Glomerular visceral epithelial cell (primary cell): ENCODE measurements around the gene ADAM10.
"Not testable (repeated sequence)": the region's sequence is repeated elsewhere in the genome, so short reads cannot be mapped to it uniquely, and the experiment has no call there.

ENCODE experiments used
- DNase-seq: peaks from one replicate; pipeline ENCODE4 v3.0.0-alpha.2; 2016; ENCODE audit errors: extremely low spot score

The ADAM10 gene

DNA sequence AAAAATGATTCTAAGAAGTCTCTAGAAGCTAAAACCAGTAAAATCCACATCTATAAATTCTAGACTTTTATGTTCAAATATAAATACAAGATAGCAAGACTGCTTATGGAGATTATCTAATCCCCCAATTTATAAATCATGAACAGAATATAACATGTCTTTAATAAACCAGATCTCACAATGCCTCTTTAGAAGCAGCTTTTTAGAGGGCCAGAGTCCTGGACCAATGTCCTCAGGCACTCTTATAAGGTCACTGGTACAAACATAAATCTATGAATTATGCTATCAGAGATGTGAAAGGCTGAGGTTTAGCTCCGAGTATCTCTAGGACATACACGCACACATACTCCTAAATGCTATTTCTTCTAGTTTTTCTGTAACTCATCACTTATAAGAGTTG, 78.3 kb downstream of the ADAM10 start:
- DNase-seq, result no peak

DNA sequence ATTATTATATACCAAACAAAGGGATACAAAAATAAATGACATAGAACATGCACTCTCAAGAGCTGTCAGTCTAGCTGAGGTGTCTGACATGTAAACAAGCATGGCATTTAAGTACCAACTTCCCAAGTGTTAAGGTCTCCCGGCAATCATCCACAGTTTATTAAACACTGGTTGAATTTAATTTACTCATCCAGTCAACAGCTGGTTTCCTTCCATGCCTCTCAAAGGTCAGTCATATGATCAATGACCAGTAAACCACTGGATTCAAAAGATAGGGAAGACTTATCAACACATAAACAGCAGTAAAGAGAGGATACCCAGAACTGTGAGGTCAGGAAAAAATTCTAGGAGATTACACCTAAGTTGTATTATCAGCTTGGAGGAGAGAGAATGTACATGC, 80.4 kb downstream of the ADAM10 start:
- DNase-seq, result no peak

DNA sequence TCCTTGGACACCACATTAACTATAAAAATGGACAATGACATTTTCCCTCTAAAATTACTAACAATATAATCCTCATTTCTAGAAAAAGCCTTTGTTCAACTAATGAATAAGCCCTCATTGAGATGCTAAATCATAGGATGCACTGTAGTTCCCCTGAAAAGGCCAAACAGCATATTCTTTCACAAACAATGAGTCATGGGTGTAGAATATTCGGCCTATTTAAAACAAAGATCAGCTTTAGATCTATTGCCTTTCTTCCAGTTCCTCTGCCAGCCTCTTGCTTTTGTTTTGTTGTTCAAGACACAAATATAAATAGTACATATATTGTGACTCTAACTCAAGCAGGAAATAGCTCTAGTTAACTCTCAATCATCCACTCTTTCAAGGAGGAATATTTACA, 82.5 kb downstream of the ADAM10 start:
- no peak for DNase-seq

DNA sequence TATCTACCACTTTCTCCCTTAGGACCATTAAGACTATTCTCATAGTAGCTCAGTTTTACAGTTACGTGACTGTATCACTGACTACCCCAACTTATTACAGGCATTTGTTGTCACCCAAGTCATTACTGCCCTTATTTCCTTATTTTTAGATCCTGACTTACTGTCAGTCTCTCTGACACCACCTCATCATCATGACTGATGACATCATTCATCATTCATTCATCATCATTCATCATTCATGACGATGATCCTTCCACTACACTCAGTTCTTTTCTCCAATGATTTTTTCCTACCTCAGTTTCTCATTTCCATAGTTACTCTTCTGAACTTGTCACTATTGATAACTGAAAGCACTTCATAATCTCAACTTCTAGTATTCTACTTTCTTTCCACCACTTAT, 83.8 kb downstream of the ADAM10 start:
- DNase-seq, result no peak

DNA sequence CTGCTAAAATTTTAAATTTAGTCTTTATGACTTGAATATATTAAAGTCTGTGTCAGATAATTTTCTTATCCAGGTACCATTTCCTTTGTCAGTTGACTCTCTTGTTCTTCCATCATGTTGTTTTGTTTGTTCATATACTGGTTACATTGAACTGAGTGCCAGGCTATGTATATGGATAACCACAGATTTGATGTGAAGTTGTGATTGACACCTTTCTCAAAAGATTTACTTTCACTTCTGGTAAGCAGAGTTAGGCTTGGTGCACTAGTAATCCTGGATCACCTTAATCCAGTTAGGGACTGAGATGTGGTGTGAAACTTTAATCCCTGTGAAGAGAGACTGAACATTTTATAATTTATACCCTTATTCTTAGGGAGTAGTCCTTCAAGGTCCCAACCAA, 99.4 kb downstream of the ADAM10 start:
- no peak for DNase-seq

DNA sequence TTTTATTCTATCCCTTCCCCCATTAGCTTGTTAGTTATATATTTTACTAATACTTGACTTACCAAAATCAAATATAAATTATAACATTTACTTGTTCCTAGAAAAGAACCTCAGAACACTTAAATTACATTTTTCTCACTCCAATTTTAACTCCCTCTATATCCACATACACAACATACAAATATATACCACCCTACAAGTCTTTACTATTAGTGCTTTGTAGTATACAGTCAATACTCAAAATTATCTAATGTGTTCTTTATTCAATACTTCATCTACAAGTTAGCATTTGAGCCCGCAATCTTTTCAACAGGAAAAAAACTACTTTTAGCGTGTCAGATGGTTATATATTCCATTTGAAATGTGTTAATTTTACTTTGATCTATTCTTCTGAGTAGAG, 100.3 kb downstream of the ADAM10 start:
- no peak for DNase-seq

DNA sequence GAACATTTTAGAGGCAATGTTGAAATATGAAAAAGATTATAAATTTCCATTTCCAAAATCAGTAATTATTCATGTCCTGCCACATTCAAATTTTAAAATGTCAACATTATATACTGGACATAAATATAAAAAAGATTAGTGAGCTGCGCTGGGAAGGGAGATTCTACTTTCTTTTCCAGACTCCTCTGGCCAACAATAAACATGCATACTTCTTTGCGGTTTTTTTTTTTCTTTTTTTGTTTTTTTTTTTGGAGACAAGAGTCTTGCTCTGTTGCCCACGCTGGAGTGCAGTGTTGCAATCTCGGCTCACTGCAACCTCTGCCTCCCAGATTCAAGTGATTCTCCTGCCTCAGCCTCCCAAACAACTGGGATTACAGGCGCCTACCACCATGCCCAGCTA, 105.5 kb downstream of the ADAM10 start:
- DNase-seq, result no peak

DNA sequence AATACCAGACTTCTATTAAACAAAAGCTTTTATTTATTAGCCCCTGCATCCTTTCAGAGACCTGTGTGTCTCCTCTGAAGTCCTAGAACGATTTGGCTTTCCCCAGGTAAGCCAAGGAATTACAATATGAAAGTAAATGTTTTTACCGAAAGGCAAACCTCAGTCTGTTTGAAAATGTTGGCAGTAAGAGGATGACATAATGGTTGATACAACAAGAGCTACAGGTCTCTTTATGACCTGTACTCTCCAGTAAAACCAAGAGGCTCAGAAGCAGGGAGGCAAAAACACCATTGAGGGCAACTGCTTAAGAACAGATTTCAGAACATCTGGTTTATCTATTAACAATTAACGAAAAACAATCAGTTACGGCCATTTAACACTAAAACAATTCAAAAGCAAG, 107.8 kb downstream of the ADAM10 start:
- no peak for DNase-seq

DNA sequence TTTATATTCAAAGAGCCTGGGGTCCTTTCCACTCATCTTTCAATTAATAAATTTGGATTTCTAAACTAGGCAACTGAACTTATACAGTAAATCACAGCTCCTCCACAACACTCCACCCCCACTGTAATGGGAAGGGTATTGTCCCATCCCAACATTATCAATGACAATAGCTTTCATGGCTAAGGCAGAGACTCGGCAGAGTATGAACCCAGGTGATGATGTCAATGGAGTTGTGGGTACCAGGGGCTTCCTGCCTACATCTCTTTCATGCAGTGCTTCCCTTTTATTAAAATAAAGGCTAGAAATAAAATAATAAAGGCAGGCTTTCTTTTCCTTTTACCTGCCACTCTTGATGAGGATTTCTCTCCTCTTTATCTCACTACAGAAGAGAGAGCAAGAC, 109.5 kb downstream of the ADAM10 start:
- no peak for DNase-seq

DNA sequence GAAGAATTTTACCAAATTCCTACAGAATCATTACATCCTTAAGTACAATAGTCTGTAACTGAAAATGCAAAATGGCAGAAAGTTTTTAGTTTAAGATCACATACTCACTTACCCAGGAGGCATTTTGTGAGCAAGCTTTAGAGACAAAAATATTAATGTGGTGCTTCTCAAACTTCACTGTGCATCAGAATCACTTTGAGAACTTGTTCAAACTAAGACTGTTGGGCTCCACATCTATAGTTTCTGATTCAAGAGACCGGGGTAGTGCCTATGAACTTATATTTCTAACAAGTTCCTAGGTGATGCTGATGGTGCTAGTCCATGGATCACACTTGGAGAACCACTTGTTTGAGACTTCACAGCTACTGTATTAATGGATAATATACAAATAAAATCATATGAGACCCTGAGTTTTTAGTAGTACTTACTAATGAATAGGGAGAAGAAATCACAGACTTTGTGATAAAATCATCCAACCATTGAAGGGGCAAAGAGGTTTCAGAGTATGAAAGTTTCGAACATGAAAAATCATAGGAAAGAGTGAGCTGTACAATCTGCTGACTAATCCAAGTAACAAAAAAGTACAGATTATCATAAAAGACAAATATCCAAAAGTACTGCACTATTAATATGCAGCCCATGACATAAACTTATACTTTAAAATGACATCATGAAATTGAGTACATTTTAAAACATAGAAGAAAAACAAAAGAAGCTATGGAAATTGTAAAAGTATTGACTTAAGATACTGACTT, 110.3 kb downstream of the ADAM10 start:
- no peak for DNase-seq

DNA sequence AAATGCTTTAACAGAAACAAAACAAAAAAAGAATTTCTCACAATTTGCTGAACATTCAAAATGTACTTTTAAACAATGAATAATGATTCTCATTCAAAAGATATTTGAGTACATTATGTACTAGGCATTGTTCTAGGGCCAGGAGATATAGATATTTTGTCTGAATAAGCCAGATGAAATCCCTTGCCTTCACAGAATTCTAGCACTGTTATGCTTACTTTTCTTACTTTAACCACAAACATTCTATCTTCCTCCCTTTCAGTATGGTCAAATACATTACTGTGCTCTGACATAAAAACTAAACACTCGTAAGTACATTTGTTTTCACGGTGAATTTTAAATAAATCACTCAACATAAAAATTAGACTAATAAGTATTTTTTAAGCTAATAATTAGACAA, 116.7 kb downstream of the ADAM10 start:
- no peak for DNase-seq

DNA sequence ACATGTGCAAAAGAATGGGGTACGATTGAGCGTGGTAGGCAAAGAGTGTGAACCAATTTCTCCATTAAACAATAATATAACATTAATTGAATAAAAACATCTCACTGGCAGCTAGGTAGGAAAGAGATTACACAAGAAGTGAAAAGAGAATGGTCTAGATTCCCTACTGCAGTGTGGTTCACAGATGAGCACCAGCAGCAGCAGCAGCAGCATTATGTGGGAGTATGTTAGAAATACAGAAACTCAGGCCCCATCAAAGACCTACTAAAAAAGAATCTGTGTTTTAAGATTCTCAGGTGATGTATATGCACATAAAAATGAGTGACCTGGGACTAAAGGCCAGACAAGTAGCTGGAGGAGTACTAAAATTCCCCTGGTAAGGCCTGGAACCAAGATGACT, 118.2 kb downstream of the ADAM10 start:
- no peak for DNase-seq

DNA sequence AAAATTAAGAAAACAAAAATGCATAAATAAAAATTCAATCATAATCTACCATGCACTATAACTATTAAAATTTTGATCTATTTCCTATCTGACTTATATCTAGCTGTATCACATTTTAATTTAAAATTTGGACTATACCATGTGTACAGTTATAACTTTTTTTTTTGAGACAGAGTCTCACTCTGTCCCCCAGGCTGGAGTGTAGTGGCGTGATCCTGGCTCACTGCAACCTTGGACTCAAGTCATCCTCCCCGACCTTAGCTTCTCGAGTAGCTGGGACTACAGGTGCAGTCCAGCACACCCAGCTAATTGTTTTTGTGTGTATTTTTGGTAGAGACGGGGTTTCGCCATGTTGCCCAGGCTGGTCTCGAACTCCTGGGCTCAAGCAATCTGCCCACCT, 119.9 kb downstream of the ADAM10 start:
- DNase-seq, result no peak

DNA sequence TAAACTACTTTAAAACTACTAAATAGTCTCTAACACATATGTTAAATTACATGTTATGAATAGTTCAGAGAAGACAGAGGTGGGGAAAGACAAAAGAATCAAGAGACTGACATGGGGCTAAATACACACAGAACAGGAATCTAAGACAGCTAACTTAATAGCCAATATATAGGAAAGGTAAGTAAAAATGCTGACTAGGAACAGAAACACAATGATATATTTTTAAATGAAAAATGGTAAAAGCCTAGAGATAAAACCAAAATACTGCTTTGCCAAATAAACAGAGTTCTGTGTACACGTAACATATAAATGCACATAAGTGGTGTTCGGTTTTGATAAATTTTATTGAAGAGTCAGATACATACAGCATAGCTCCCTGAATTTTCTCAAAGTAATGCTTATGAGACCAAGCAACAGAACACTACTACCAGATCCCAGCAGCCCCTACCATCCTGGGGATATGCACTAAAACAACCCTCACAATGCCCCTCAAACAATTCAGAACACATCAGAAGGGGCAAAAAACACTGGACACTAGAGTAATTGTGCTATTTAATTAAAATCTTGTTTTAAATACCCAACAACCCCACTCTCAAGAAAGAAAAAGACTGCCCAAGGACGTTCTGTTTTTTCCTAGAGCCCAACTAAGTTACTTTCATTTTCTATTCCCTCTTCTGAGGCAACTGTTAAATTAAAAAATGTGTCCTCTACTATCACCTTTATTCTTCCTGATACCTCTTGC, 121.1 kb downstream of the ADAM10 start:
- DNase-seq, result no peak

DNA sequence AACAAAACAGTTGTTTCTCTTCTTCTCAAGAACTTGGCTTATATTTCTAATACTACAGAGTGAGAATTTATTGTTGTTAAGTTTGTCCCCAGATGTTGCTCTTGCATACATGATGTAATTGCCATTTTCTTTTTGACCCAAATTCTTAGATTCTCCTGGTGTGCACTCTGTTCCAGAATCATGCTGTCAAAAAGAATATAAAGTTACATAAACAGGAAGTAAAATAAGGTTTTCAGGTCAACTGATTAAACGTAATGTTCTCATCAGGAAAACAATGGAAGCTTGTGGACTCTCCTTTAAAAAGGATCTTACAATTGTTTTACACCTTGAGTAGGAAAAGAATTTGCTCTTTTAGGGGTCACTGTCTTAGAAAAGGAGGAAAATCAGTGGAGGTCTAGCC, 121.8 kb downstream of the ADAM10 start:
- no peak for DNase-seq

DNA sequence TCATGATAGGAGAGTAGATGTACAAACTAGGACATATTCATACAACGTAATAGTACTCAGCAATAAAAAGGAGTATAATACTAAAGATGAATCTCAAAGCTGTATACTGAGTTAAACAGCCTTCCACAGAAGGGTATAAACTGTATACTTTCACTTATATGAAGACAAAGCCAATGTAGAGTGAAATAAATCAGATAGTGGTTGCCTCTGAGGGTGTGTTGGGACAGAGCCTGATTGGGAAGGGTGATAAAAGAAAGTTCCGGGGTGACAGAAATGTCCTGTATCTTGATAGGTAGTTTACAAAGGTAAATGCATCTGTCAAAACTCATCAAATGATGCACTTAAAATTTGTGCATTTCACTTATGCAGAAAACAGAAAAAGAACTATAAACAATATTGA, 122.5 kb downstream of the ADAM10 start:
- DNase-seq, result no peak

DNA sequence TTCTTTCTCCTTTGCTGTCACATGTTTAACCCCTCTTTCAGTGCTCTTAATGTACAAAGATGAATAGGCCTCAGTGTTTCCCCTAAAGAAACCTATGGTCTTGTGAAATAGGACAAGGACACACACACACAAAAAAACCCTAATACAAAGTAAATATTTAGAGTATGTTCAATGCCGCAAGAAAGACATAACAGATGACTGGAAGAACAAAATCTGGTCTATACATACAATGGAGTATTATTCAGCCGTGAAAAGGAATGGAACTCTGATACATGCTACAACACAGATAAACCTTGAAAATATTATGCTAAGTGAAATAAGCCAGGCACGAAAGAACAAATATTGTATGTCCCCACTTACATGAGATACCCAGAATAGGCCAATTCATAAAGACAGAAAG, 123.1 kb downstream of the ADAM10 start:
- no peak for DNase-seq

DNA sequence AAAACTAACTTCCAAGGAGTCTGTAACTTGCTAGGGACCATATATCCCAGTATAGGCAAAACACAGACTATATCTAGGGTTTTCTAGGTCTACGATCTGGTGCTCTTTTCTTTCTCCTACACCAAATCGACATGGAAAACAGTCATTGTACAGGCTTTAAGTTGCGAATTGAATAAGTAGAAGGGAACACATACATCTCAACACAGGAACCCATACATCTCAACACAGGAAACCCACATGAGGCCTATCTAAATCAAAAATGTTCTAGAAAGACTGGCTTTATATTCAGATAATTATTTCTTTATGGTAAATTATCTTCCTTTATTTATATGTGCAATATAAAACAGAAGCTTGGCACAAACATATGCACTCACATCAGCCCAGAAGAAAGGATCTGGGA, 126.6 kb downstream of the ADAM10 start:
- no peak for DNase-seq

DNA sequence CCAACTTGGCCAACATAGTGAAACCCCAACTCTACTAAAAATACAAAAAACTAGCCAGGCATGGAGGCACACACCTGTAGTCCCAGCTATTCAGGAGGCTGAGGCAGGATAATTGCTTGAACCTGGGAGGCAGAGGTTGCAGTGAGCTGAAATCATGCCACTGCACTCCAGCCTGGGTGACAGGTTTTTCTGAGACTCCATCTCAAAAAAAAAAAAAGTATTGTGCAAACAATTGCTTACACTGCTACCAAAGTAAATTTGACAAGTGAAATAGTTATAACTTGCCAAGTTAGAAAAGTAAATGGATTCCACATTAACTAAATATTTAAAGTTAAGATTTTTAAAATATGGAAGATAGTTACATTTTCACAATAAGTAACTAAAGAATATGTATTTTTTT, 129.2 kb downstream of the ADAM10 start:
- DNase-seq, result not testable (repeated sequence)

DNA sequence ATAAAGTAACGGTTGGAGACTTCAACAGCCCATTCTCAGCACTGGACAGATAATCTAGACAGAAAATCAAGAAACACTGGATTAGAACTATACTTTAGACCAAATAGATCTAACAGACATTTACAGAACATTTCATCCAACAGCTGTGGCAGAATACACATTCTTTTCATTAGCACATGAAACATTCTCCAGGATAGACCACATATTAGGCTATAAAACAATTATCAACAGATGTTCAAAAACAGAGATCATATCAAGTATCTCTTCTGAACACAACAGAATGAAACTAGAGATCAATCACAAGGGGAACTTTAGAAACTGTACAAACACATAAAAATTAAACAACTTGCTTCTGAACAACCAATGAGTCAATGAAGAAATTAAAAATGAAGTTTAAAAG, 133.3 kb downstream of the ADAM10 start:
- no peak for DNase-seq

DNA sequence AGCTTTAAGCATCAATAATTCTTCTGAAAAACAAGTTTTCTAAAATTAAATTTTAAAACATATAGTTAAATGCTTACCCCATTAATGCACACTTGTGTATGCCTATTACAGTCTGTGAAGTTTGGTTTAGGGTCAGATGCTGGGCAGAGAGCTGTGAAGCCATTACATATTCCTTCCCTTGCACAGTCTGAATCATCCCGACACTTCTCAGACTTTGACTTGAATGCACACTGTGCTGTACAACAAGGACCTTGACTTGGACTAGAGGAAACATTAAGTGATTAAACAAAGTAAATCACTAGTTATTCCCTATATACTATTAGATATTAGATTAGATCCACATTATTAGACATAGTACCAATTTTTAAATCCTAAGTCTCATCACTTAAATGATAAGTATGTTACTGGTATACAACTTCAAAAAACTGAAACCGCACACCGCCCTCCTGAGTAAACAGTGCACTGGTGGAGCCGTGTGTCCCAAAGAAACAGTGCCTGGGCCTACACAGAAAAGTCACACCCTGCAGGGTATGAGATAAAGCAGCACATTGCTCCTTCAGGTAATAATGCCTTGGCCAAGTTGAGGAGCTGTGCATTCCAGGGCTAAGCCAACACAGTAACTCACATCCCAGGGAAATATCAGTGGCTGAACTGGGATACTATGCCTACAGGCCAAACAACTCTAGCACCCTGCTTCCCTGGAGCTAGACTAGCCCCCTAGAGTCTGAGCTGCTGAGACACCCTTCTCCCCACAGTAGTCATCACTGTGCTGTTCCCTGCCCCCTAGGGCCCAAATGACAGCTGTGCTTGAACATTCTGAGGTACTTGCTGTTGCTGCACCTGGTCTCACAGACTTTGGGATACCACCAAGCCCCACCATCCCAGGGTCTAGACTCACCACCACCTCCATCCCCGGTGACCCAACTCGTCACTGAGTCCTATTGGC, 137.5 kb downstream of the ADAM10 start:
- DNase-seq, result no peak

DNA sequence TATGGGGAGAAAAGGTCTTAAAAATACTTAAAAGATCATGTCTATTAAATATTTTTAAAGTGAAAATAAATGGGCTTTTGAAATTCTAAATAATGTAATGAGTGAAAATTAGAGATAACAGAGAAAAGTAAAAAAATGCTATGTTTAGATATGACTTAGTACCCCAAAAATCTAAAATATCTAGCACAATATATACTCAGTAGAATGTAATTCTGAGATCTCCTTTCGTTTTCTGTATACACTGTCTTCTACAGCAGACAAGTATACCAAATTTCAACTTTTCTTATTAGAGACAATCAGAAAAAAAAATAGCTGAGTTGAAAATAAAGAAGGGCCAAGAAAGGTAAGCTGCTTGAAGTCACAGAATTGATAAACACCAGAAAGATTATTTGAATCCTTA, 140.8 kb downstream of the ADAM10 start:
- no peak for DNase-seq
